SK-N-MC (cell line): ENCODE results near the gene DNAH1.

Source experiments
- EZH2 ChIP-seq: fragments of 200-600 bp; sonication (generic); IDR thresholded peaks from one replicate; pipeline ENCODE4 v1.6.1; 2017; ENCODE audit warnings: antibody characterized with exemption
- FOXP2 ChIP-seq: optimal IDR thresholded peaks from 2 replicates; pipeline ENCODE3; 2011; ENCODE audit warnings: mild to moderate bottlenecking, moderate library complexity; ENCODE audit not compliant: insufficient read depth; ENCODE audit errors: extremely low read length, control extremely low read depth
- POLR2AphosphoS5 ChIP-seq: IDR thresholded peaks from 2 replicates; pipeline ENCODE4 v1.6.1; 2012; ENCODE audit warnings: mild to moderate bottlenecking, low read depth, low read length, borderline replicate concordance

DNA sequence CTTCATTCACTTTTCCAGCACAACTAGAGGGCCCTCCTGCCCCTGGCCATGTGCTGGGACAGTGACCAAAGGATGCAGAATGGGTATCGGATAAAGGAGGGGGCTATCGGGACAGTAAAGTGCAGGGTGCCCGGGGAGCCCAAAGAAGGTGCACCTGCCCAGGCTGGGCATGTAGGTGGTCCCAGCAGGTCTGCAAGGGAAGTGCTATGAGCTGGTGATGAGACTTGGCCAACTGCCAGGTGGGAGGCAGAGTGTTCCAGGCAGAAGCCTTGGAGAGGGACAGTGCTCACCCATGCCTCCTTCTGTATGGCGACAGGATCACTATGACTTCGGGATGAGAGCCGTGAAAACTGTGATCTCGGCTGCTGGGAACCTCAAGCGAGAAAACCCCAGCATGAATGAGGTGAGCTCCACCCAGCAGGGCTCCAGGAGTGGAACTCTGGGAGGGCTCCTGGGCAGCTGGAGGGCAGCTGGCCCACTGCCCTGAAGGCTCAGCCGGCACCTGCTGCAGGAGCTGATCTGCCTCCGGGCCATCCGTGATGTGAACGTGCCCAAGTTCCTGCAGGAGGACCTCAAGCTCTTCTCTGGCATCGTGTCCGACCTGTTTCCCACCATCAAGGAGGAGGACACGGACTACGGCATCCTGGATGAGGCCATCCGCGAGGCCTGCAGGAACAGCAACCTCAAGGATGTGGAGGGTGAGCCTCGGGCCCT lies 48.4 kb downstream of the DNAH1 start:
- TF ChIP-seq EZH2 (no peak), POLR2AphosphoS5 (no peak), FOXP2 (no peak)
